Endothelial cell of umbilical vein (primary cell): ENCODE data around the gene P2RY8. TPM values are rescaled to one million over a fixed set of nuclear protein-coding genes. Genes with fewer than 3 reads are reported as not detected.

Experiments used
- BruUV-seq: library from RNA; stranded (reverse); fragments of 400-500 nt; replicated peaks from 2 replicates; lab custom pipeline; 2021; lab: Mats Ljungman, UMichigan
- CTCF ChIA-PET: fragments of 300-600, 350-600 bp; sonication (Branson Sonifier 250); formaldehyde crosslinking; loops from one replicate; lab custom pipeline; 2021; ENCODE audit warnings: antibody characterized with exemption, inconsistent platforms; lab: Charles Lee
- POLR2A ChIA-PET: fragments of 300-600, 350-600 bp; sonication (Branson Sonifier 250); formaldehyde crosslinking; loops from one replicate; lab custom pipeline; 2021; ENCODE audit warnings: antibody characterized with exemption, inconsistent platforms; lab: Charles Lee
- DNase-seq: peaks from one replicate; pipeline ENCODE4 v3.0.0-alpha.2; 2011; ENCODE audit warnings: low read depth, low spot score
- FAIRE-seq: peaks from 2 replicates; lab custom pipeline; 2011; peaks lifted over from hg19 to GRCh38; lab: Jason Lieb, UNC
- H2AFZ ChIP-seq: 2 replicates; pipeline ENCODE4 v1.6.0; 2012; ENCODE audit warnings: low read depth, low read length, control low read depth, inconsistent platforms
- H3K27ac ChIP-seq: 2 replicates; pipeline ENCODE4 v1.5.1; 2011; ENCODE audit warnings: low read depth, mild to moderate bottlenecking, control low read depth, low read length, moderate library complexity; ENCODE audit not compliant: insufficient read depth
- H3K27me3 ChIP-seq, 2 experiments: 2 replicates each; pipeline versions ENCODE4 v1.6.0 to v1.6.1; 2011; ENCODE audit warnings: low read length in 2 of 2, mixed read lengths in 1 of 2; ENCODE audit not compliant: control insufficient read depth in 2 of 2, insufficient read depth in 2 of 2
- H3K36me3 ChIP-seq, 2 experiments: 2 replicates in 1 of 2; 3 replicates in 1 of 2; pipeline ENCODE4 v1.5.1; 2011; ENCODE audit warnings: low read length in 2 of 2, mild to moderate bottlenecking in 1 of 2, moderate library complexity in 1 of 2; ENCODE audit not compliant: control insufficient read depth in 2 of 2, insufficient read depth in 2 of 2; ENCODE audit errors: extremely low read depth in 1 of 2
- H3K4me1 ChIP-seq: 3 replicates; pipeline ENCODE4 v1.5.1; 2011; ENCODE audit warnings: mild to moderate bottlenecking, low read length; ENCODE audit not compliant: control insufficient read depth, insufficient read depth; ENCODE audit errors: extremely low read depth
- H3K4me2 ChIP-seq: 2 replicates; pipeline ENCODE4 v1.6.1; 2011; ENCODE audit warnings: low read length, control low read depth, mixed read lengths; ENCODE audit not compliant: insufficient read depth
- H3K4me3 ChIP-seq, 3 experiments: fragments of 200-600 bp in 1 of 3; sonication (generic), shearing (Covaris generic) in 1 of 3; replicated peaks in 1 of 3; 2 replicates each; pipeline ENCODE4 v1.5.1; 2011 to 2016; ENCODE audit warnings: control low read depth in 3 of 3, low read length in 3 of 3, mild to moderate bottlenecking in 2 of 3, inconsistent platforms in 1 of 3, low read depth in 1 of 3, moderate library complexity in 1 of 3; ENCODE audit not compliant: insufficient read depth in 1 of 3
- H3K79me2 ChIP-seq: 2 replicates; pipeline ENCODE4 v1.6.0; 2012; ENCODE audit warnings: low read length, inconsistent platforms; ENCODE audit not compliant: control insufficient read depth, insufficient read depth
- H3K9ac ChIP-seq: replicated peaks from 2 replicates; pipeline ENCODE3; 2011; ENCODE audit warnings: low read length, control low read depth; ENCODE audit not compliant: insufficient read depth; ENCODE audit errors: extremely low read depth
- H3K9me1 ChIP-seq: replicated peaks from 3 replicates; pipeline ENCODE4 v1.6.0; 2011; ENCODE audit warnings: mild to moderate bottlenecking, low read length; ENCODE audit not compliant: control insufficient read depth, insufficient read depth; ENCODE audit errors: extremely low read depth
- H3K9me3 ChIP-seq: replicated peaks from 2 replicates; pipeline ENCODE4 v1.5.1; 2012; ENCODE audit warnings: low read length, inconsistent platforms; ENCODE audit not compliant: control insufficient read depth, insufficient read depth
- H4K20me1 ChIP-seq: replicated peaks from 2 replicates; pipeline ENCODE3; 2011; ENCODE audit warnings: mild to moderate bottlenecking, low read length; ENCODE audit not compliant: control insufficient read depth, insufficient read depth; ENCODE audit errors: extremely low read depth
- EZH2 ChIP-seq: IDR thresholded peaks from 2 replicates; pipeline ENCODE4 v1.6.1; 2012; ENCODE audit warnings: borderline replicate concordance, low read depth, mild to moderate bottlenecking, moderate library complexity, low read length, inconsistent platforms; ENCODE audit not compliant: severe bottlenecking
- FOS ChIP-seq: IDR thresholded peaks from 2 replicates; pipeline ENCODE4 v1.6.1; 2011; ENCODE audit warnings: mild to moderate bottlenecking, low read length, moderate library complexity, borderline replicate concordance; ENCODE audit not compliant: insufficient read depth
- GATA2 ChIP-seq: IDR thresholded peaks from 2 replicates; pipeline ENCODE4 v1.7.0; 2011; ENCODE audit warnings: low read depth, mild to moderate bottlenecking, moderate library complexity, mixed read lengths, low read length; ENCODE audit not compliant: insufficient read length, insufficient read depth
- JUN ChIP-seq: IDR thresholded peaks from 2 replicates; pipeline ENCODE4 v1.6.1; 2011; ENCODE audit warnings: borderline replicate concordance, low read depth; ENCODE audit not compliant: insufficient read length, insufficient read depth
- MYC ChIP-seq: IDR thresholded peaks from one replicate; pipeline ENCODE4 v1.6.1; 2011; ENCODE audit warnings: mild to moderate bottlenecking, low read depth, low read length
- POLR2A ChIP-seq: IDR thresholded peaks from 2 replicates; pipeline ENCODE4 v1.6.1; 2012; ENCODE audit warnings: low read depth, mild to moderate bottlenecking, control low read depth, low read length
- POLR2AphosphoS5 ChIP-seq: IDR thresholded peaks from 2 replicates; pipeline ENCODE4 v1.6.1; 2012; ENCODE audit warnings: low read depth, mild to moderate bottlenecking, control low read depth, low read length, moderate library complexity; ENCODE audit not compliant: insufficient read depth
- dilution Hi-C: fragments of 300-500 bp; cut with MboI; formaldehyde crosslinking; loops from one replicate; pipeline ENCODE4 v1.15.0; 2019; ENCODE audit warnings: low sequenced_read_pairs; ENCODE audit not compliant: extremely low pct_ligation_motif_present
- intact Hi-C: fragments of 100-400 bp; cut with micrococcal nuclease; formaldehyde crosslinking; loops from one replicate; pipeline ENCODE4 v1.10.0; 2022
- polyA plus RNA-seq, 4 experiments: library from polyadenylated mRNA; depleted of rRNA in 3 of 4; stranded (reverse) in 3 of 4; unstranded in 1 of 4; fragments of >200 nt; gene quantifications; 2 replicates each; pipeline versions ENCODE4 v1.2.1 to v1.2.3, GENCODE V29; 2011 to 2012; ENCODE audit warnings: missing spikeins in 1 of 4
- total RNA-seq: library from RNA; stranded (reverse); gene quantifications from 2 replicates; pipeline ENCODE4 v1.2.3, GENCODE V29; 2021
- TF ChIP-seq, protein P1 (sequence below): IDR thresholded peaks from 2 replicates; pipeline ENCODE4 v1.6.1; 2011; ENCODE audit not compliant: insufficient read depth, insufficient read length
- TF ChIP-seq, protein P2 (sequence below), 2 donors: IDR thresholded peaks; 1 replicate in 1 of 2; 2 replicates in 1 of 2; pipeline ENCODE4 v1.5.1; 2011; ENCODE audit warnings: low read length in 2 of 2, mild to moderate bottlenecking in 2 of 2, moderate library complexity in 2 of 2, control low read depth in 1 of 2, inconsistent platforms in 1 of 2, low read depth in 1 of 2; ENCODE audit not compliant: insufficient read depth in 1 of 2; ENCODE audit errors: extremely low read depth in 1 of 2

P2RY8 gene
- total and polyA plus RNA-seq, 2 donors (not counting 3 experiments of a cell fraction or from before 2014, with no cell fraction given), result not detected

DNA sequence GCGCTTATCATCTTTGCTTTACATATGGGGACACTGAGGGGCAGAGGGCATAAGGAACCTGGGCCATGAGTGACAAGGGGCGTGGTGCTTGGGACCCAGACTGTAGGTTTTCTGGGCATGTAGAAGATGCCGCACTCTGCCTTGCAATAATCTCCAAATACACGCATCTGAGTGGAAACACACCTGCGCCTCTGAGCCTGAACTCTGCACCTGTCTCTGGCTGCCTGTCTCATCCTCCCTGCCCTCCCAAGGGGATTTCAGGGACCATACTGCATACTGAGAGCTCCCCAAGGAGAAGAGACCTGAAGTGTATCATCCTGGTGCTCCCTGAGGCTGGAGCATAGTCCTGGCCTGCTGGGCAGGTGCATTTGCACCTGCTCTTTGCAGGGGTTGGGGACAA lies 49.6 kb downstream of the P2RY8 start:
- no peak for TF ChIP-seq FOS
- TF ChIP-seq, protein P1, sequence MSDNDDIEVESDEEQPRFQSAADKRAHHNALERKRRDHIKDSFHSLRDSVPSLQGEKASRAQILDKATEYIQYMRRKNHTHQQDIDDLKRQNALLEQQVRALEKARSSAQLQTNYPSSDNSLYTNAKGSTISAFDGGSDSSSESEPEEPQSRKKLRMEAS, result no peak
- TF ChIP-seq, protein P2, sequence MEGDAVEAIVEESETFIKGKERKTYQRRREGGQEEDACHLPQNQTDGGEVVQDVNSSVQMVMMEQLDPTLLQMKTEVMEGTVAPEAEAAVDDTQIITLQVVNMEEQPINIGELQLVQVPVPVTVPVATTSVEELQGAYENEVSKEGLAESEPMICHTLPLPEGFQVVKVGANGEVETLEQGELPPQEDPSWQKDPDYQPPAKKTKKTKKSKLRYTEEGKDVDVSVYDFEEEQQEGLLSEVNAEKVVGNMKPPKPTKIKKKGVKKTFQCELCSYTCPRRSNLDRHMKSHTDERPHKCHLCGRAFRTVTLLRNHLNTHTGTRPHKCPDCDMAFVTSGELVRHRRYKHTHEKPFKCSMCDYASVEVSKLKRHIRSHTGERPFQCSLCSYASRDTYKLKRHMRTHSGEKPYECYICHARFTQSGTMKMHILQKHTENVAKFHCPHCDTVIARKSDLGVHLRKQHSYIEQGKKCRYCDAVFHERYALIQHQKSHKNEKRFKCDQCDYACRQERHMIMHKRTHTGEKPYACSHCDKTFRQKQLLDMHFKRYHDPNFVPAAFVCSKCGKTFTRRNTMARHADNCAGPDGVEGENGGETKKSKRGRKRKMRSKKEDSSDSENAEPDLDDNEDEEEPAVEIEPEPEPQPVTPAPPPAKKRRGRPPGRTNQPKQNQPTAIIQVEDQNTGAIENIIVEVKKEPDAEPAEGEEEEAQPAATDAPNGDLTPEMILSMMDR (IDR thresholded peaks at IDR 0.05; ENCODE audit: extremely low read depth in 1 of 2, insufficient read depth in 1 of 2, low read depth in 1 of 2, low read length in 2 of 2), result no peak
- TF ChIP-seq GATA2, result no peak
- TF ChIP-seq EZH2, result no peak
- no peak for TF ChIP-seq POLR2AphosphoS5
- no peak for TF ChIP-seq POLR2A
- no peak for TF ChIP-seq MYC
- TF ChIP-seq JUN, result no peak
- dilution Hi-C loops, result no loop called here
- CTCF ChIA-PET, result no interaction called here
- Histone ChIP-seq H3K27me3 (no peaks in the 10 kb centered on the region), H3K9ac (no peak overlapping the region), H3K36me3 (no peaks in the 10 kb centered on the region), H3K9me3 (no peaks in the 10 kb centered on the region), H3K27ac (no peak overlapping the region), H2AFZ (no peak overlapping the region), H3K4me1 (no peaks in the 10 kb centered on the region), H3K9me1 (no peaks in the 10 kb centered on the region), H3K4me3 (no peak overlapping the region), H4K20me1 (no peaks in the 10 kb centered on the region), H3K4me2 (no peak overlapping the region), H3K79me2 (no peaks in the 10 kb centered on the region)
- no TSS peak for BruUV-seq
- intact Hi-C loops, result no loop called here
- DNase-seq (no peak), FAIRE-seq (no peak)
- POLR2A ChIA-PET, result no interaction called here
